Kidney epithelial cell (primary cell): ENCODE results near the gene LCE3E. TPM values are rescaled to one million over a fixed set of nuclear protein-coding genes. Genes with fewer than 3 reads are reported as not detected.
A peak's percentile ranks its signal among the peaks of the same experiment; 100 is the strongest.

Source experiments
- DNase-seq: peaks from one replicate; pipeline ENCODE4 v3.0.0-alpha.2; 2010; ENCODE audit warnings: low read depth
- H3K27me3 ChIP-seq: 2 replicates; pipeline ENCODE4 v1.6.0; 2011; ENCODE audit warnings: low read length; ENCODE audit not compliant: control insufficient read depth, insufficient read depth
- H3K36me3 ChIP-seq: 2 replicates; pipeline ENCODE4 v1.5.1; 2011; ENCODE audit warnings: low read length; ENCODE audit not compliant: control insufficient read depth, insufficient read depth
- H3K4me3 ChIP-seq: 2 replicates; pipeline ENCODE4 v1.5.1; 2011; ENCODE audit warnings: low read depth, mild to moderate bottlenecking, control low read depth, low read length
- total RNA-seq: library from RNA; depleted of rRNA; stranded (reverse); fragments of >200 nt; gene quantifications from 2 replicates; pipeline ENCODE4 v1.2.3, GENCODE V29; 2015
- TF ChIP-seq, protein P1 (sequence below): IDR thresholded peaks from 2 replicates; pipeline ENCODE4 v1.5.1; 2011; ENCODE audit warnings: mild to moderate bottlenecking, moderate library complexity, low read length, control low read depth, inconsistent platforms; ENCODE audit not compliant: insufficient read depth, poor library complexity, severe bottlenecking

Gene LCE3E, protein sequence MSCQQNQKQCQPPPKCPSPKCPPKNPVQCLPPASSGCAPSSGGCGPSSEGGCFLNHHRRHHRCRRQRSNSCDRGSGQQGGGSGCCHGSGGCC
- total RNA-seq, result not detected in 2 replicates

DNA sequence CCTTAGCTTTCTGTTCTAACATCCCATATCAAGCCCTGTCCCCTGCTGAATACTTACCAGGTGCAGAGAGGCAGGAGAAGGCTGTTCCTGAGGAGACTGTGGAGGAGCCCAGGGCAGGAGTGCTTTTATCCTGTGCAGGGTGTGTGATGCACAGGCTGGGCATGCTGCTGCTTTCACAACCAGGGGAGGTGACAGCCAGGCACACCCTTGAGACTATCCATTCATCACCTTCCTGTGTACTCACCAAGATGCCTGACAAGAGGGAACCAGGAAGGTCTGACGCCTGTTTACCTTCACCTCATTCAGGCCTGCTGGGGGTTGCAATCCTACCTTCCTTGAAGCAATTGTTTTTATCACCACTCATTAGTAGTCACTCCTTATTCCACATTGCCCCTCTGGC, at the start of gene LCE3E:
Gene LCE3E (minus strand): TSS at position 100 of the 400 bp plus-strand sequence. CDS start 572 bp downstream, outside the sequence.
- no peaks in the 10 kb centered on the region for H3K27me3 ChIP-seq
- no peak for DNase-seq
- TF ChIP-seq, protein P1, sequence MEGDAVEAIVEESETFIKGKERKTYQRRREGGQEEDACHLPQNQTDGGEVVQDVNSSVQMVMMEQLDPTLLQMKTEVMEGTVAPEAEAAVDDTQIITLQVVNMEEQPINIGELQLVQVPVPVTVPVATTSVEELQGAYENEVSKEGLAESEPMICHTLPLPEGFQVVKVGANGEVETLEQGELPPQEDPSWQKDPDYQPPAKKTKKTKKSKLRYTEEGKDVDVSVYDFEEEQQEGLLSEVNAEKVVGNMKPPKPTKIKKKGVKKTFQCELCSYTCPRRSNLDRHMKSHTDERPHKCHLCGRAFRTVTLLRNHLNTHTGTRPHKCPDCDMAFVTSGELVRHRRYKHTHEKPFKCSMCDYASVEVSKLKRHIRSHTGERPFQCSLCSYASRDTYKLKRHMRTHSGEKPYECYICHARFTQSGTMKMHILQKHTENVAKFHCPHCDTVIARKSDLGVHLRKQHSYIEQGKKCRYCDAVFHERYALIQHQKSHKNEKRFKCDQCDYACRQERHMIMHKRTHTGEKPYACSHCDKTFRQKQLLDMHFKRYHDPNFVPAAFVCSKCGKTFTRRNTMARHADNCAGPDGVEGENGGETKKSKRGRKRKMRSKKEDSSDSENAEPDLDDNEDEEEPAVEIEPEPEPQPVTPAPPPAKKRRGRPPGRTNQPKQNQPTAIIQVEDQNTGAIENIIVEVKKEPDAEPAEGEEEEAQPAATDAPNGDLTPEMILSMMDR, result no peak
- H3K36me3 ChIP-seq, result no peaks in the 10 kb centered on the region
- no peak within 1 kb of the TSS for H3K4me3 ChIP-seq

GRCh38 chr1:152613511-152613910, 46.9 kb upstream of the LCE3E start, which contains the start of gene LCE3B:
Gene LCE3B, plus strand, starts transcription at chr1:152613811. Its CDS starts 0 bp downstream, at chr1:152613811.
- no peak for DNase-seq
- Histone ChIP-seq H3K36me3 (no peaks in the 10 kb centered on the region), H3K4me3 (no peak within 1 kb of the TSS), H3K27me3 (no peaks in the 10 kb centered on the region)
- TF ChIP-seq, protein P1, result no peak

DNA sequence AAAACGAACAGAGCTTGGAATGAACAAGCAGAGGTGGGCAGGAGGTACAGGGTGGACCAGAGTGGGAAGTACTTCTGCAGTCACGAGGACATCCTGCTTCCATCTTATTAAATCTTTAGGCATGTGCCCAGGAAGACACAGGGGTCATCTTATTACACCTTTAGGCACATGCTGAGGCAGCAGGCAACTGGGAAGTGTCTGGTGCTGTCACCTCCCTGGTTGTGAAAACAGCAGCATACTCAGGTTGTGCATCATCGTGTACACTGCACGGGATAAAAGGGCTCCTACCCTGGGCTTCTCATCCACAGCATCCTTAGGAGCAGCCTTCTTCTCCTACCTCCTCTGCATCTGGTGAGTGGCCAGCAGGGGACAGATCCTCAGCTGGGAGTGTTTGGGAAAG, 33.4 kb upstream of the LCE3E start, which contains the start of gene LCE3C:
Gene LCE3C (plus strand): TSS at position 301 of the 400 bp plus-strand sequence. CDS start 498 bp downstream, outside the sequence.
- Histone ChIP-seq H3K4me3 (no peak within 1 kb of the TSS), H3K36me3 (no peaks in the 10 kb centered on the region), H3K27me3 (no peaks in the 10 kb centered on the region)
- DNase-seq, result no peak
- TF ChIP-seq, protein P1, result no peak

DNA sequence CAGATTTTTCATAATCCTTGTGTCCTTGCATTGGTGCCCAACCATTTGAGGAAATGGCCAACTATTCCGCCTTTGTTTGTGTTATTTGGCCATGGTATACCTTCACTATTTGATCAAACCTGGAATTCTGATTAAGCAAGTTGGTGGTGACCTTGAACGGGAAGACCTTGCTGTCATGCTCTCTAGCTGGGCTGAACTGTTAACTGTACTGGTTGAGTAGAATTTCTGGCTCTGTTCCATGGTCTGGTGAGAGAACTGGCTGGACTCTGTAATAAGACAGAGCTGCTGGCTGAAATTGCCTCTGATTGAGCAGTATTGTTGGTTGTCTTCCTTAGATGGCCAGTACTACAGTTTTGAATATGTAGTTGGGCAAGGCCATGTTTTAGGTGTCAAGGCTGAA, 30.4 kb upstream of the LCE3E start:
- Histone ChIP-seq H3K4me3 (no peak overlapping the region), H3K36me3 (no peaks in the 10 kb centered on the region), H3K27me3 (no peaks in the 10 kb centered on the region)
- TF ChIP-seq, protein P1, result no peak
- no peak for DNase-seq

DNA sequence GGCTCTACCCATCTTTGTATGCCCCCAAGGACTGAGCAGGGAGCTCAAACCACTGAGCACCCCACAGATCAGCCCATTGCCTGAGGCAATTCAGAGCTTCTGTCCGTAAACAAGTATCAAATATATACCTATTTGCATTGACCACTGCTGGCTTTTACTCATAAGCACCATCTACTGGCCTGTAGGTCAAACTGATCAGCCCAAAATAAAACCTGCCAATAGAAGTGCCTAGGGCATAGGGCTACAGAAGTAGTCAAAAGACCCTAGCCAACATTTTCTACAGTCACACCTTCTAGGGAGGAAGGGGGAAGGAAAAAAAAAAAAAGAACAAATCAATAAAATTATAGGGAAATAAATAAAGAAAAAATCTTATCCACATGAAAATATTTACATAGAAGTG, 19.0 kb upstream of the LCE3E start:
- no peaks in the 10 kb centered on the region for H3K36me3 ChIP-seq
- no peak for DNase-seq
- no peak overlapping the region for H3K4me3 ChIP-seq
- no peaks in the 10 kb centered on the region for H3K27me3 ChIP-seq
- TF ChIP-seq, protein P1, result peak; percentile 30

GRCh38 chr1:152582647-152583046, 16.1 kb upstream of the LCE3E start:
- no peak for DNase-seq
- TF ChIP-seq, protein P1, result no peak
- H3K27me3 ChIP-seq, result no peaks in the 10 kb centered on the region

More at GRCh38 chr1:152582647-152583046, 16.1 kb upstream of the LCE3E start:
- no peaks in the 10 kb centered on the region for H3K36me3 ChIP-seq
- no peak overlapping the region for H3K4me3 ChIP-seq
